GM12873 (cell line): Measurements from ENCODE around the gene NBAS.

Experiments
- CTCF ChIP-seq: IDR thresholded peaks from 2 replicates; pipeline ENCODE4 v1.5.1; 2012; ENCODE audit warnings: low read depth, mild to moderate bottlenecking, moderate library complexity, low read length, control low read depth; ENCODE audit not compliant: insufficient read depth; ENCODE audit errors: missing control alignments

The NBAS gene

GRCh38 chr2:15595342-15595905 is 34.3 kb upstream of the NBAS start:
- TF ChIP-seq CTCF: no peak

GRCh38 chr2:15594291-15595256 is 33.4 kb upstream of the NBAS start:
- TF ChIP-seq CTCF: no peak

- TF ChIP-seq CTCF: no peak
These were observed 32.2 kb upstream of the NBAS start for GRCh38 chr2:15593327-15593705.

- no peak for TF ChIP-seq CTCF
These were observed 30.7 kb upstream of the NBAS start, which contains the start of gene DDX1 for GRCh38 chr2:15591692-15592463. TSS of gene DDX1 (plus strand) at chr2:15591868. CDS start at chr2:15591934, 66 bp downstream.

GRCh38 chr2:15591373-15591691 is 30.2 kb upstream of the NBAS start:
- TF ChIP-seq CTCF: no peak

- TF ChIP-seq CTCF: peak; percentile 58
These were observed 27.3 kb upstream of the NBAS start for GRCh38 chr2:15588329-15588919.
